KG1 (cell line): ENCODE data around the gene MILR1.

ENCODE experiments used
- DNase-seq: peaks from one replicate; lab custom pipeline; 2025; lab: John Stamatoyannopoulos, UW

MILR1 gene

GRCh38 chr17:64503341-64503740 is 54.4 kb downstream of the MILR1 start:
- no peak for DNase-seq

GRCh38 chr17:64503821-64504768 is 55.2 kb downstream of the MILR1 start:
- no peak for DNase-seq

DNA sequence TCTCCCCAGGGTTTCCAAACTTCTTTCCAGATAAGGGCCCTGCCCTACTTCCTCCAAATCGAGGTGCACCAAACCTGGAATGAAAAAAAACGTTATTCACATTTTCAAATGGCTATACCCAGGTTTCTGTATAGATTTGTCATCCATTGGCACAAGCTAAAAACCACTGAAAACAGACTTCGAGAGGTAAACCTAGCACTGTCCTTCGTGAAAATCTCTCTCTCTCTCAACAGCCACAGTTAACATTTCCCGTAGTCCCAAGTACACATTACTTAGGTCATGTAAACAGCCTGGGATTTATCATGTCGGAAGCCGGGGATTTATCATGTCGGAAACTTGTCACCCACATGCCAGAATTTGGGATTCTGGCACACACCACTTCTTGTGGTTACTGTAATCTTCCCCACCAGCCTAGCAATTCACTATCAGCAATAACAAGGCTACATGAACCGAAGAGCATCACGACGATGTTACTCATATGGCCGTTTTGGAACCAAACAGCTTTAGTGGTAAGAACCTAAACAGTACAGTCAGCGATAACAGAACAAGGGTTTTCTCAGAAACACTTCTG is 55.9 kb downstream of the MILR1 start:
- DNase-seq, result no peak

DNA sequence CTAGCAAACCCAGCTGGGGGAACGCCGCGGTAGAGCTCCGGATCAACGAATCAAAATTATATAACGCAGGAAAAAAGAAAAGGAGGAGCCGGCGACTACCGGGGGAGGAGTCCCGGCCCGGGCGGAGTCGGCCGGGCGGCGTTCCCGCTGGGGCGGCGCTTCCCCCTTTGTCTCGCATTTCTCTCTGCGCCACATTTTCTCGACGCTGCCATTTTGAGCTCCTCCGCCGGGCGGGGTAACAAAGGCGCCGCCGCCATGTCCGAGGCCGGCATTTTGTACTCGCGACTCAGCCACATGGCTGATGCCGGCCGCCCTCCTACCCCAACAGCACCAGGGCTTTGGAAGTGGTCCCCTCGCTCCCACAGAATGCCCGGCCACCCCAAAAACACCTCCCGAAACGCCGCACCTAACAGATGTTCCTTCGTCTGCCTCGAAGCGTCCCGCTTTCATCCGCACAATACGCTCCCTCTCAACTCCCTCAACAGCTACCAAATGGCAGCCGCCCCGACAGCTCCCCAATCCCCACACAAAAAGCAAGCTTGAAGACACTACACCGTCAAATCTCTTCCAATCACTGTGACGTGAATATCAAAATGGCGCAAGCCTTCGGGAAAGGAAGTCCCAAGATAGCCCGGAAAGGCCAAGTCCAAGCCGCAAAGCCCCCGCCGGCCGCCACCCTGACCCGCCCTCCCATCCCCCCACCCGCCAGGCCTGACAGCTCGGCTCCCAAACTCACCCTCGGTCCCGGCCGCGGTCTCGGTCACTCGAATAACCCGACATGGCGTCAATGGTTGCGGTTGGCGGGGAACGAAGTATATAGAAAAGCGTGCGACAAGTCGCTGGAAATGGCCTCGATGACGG is 56.7 kb downstream of the MILR1 start:
- peak; percentile 54 for DNase-seq

DNA sequence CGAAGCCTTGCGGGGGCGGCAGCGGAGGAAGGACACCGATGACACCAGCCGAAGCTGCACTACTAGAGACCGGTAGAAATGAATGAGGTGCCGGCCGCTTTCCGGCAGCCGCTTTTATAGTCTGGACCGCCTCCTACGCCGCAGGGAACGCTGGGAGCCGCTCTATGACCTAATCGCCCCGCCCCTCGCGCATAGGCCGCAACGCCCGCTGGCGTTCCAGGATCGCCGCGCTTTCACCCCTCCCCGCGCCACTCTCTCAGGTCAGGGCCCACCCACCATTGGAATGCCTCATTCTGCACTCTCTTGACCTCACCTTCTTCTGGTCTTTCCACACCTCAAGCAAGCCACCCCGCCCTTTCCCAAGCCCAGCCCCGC is 57.3 kb downstream of the MILR1 start, which contains the start of gene DDX5:
DDX5 (minus strand) TSS at position 89 of the 375 bp plus-strand sequence. CDS start 170 bp downstream, outside the sequence.
- peak; percentile 93 for DNase-seq

- peak; percentile 97 for DNase-seq
Measured at GRCh38 chr17:64506576-64507412, 57.9 kb downstream of the MILR1 start, which contains the start of gene CEP95. CEP95 (plus strand) TSS chr17:64506977; CDS start chr17:64507098, 121 bp downstream.

GRCh38 chr17:64507413-64507782 is 58.5 kb downstream of the MILR1 start:
- no peak for DNase-seq

GRCh38 chr17:64508683-64509082 is 59.8 kb downstream of the MILR1 start:
- DNase-seq, result no peak

DNA sequence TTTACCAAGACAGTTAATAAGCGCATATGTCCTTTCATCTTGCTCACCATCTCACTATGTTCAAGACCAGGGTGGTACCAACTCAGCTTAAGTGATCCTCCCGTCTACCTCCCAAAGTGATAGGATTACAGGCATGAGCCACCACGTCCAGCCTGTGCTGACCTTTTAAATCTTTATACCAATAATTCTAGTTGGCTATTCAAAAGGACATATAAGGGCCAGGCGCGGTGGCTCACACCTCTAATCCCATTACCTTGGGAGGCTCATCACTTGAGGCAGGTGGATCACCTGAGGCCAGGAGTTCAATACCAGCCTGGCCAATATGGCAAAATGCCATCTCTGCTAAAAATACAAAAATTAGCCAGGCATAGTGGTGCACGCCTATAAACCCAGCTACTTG is 60.3 kb downstream of the MILR1 start:
- DNase-seq, result no peak

DNA sequence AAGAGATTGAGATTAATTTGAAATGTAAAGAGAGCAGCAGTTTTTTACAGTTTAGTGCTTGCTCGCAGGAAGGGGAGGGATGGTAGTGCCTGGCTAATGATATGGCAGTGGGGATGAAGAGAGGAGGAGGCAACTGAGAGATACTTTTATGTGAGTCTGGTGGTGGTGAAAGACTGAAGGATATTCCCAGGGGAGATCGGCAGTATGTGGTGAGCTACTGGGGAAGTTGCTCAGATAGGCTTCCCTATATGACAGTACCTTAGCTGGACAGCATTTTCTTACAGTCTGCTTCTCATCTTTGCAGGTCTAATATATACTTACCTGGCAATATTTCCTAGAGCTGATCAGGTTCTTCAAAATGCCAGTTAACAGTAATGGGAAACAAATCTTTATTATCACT is 66.5 kb downstream of the MILR1 start:
- DNase-seq, result no peak

GRCh38 chr17:64515829-64516228 is 66.9 kb downstream of the MILR1 start:
- DNase-seq, result no peak
